NCI-H2171 treated with DMSO at 0.1 percent for 48 hours (cell line): ENCODE results near the gene SERP2.
"Not testable (repeated sequence)": the region's sequence is repeated elsewhere in the genome, so short reads cannot be mapped to it uniquely, and the experiment has no call there.

Experiments
- DNase-seq: peaks from one replicate; lab custom pipeline; 2025; lab: John Stamatoyannopoulos, UW

SERP2 gene

DNA sequence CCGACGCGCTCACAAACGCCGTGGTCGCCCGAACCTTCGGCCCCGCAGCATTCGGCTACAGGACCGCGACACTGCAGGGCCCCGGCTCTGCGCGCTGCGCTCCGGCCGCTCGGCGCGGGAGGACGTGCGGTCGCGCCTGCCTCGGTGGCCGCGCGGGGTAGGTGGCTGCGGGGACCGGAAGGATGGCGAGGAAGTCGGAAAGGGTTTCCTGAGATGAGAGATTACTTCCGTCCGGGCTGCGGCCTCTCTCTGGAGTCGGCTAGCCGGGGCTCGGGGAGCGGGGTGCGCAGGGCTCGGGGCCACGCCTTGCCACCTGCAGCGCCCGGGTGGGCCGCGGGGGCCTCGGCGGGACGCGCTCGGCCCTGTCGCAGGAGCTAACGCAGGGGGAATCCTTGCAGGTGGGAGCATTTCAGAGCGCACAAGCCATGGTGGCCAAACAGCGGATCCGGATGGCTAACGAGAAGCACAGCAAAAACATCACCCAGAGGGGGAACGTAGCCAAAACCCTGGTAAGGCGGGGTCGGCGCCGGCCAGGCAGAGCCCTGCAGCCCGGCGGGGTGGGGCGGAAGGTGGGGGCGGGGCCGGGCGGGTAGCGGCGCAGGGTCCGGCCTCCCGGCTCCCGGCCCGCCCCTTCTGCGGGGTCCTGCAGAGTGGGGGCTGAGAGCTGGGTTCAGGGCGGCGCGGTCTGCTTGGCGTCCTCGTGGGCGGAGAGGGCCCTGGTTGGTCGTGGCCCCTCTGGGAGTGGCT lies at the start of gene SERP2:
SERP2 (plus strand) TSS at position 224 of the 747 bp plus-strand sequence; CDS start at position 426, 202 bp downstream.
- DNase-seq, result peak; percentile 5

DNA sequence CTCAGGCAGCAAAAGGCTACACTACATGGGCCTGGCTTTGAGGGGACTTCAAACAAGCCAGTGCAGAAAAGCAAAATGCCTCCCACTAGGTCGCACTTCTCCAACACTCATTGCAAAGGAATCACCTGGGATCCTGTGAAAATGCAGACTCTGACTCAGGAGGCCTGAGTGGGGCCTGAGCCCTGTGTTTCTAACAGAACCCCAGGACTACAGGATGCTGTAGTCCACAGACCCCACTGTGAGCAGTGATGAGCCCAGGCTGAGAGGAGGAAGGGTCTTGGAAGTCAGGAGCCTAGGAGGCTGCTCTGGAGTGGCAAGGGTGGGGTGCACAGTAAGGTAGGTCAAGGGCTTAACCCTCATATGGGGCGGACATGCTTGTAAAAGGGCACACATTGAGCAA lies 46.7 kb upstream of the SERP2 start:
- DNase-seq, result no peak

DNA sequence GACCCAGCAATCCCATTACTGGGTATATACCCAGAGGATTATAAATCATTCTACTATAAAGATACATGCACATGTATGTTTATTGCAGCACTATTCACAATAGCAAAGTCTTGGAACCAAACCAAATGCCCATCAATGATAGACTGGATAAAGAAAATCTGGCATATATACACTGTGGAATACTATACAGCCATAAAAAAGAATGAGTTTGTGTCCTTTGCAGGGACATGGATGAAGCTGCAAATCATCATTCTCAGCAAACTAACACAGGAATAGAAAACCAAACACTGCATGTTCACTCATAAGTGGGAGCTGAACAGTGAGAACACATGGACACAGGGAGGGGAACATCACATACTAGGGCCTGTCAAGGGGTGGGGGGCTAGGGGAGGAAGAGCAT lies 44.6 kb upstream of the SERP2 start:
- not testable (repeated sequence) for DNase-seq

DNA sequence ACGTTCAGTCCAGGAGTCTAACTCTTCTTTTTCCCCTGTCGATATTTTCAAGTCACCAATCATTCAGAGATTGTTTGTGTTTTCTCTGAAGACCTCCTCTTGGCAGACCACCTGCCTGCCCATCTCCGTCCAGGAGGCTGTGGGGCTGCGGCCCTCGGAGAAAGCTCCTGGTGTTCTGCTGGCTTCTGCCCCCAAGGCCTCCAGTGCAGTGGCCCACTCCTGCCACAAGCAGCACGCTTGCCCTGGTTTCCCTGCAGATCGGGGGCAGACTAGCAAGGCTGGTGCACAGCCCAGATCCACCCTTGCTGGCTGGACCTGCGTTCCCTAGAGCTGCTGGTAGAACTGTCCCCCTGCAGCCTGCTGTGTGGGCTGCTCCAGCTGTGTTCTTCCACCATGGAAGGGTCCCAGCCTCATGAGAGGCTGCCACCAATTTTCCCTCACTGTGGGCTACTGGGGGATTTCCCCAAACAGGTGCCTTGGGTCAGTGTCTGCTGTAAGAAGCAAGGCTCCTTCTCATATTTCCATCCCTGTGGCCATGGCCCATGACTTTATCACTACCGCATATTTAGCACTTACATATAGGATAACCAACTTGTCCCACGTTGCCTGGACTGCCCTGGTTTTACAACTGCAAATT lies 43.6 kb upstream of the SERP2 start:
- no peak for DNase-seq

DNA sequence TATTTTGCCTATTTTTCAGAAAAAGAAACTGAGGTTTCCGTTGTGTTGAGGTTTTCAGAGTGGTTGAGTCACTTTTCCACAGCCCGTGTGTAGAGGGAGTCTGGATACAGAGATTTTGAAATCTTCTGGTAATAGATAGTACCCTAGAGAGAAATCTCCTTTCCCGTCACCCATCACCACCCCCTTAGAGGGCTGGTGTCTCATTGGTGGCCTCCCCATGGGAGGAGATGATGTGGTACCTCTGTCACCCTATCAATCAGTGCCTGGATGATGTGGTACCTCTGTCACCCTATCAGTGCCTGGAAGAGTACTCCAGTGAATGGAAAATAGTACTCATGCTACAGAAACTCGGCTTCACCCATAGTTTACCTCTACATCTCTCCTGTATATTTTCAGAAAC lies 42.2 kb upstream of the SERP2 start:
- no peak for DNase-seq

DNA sequence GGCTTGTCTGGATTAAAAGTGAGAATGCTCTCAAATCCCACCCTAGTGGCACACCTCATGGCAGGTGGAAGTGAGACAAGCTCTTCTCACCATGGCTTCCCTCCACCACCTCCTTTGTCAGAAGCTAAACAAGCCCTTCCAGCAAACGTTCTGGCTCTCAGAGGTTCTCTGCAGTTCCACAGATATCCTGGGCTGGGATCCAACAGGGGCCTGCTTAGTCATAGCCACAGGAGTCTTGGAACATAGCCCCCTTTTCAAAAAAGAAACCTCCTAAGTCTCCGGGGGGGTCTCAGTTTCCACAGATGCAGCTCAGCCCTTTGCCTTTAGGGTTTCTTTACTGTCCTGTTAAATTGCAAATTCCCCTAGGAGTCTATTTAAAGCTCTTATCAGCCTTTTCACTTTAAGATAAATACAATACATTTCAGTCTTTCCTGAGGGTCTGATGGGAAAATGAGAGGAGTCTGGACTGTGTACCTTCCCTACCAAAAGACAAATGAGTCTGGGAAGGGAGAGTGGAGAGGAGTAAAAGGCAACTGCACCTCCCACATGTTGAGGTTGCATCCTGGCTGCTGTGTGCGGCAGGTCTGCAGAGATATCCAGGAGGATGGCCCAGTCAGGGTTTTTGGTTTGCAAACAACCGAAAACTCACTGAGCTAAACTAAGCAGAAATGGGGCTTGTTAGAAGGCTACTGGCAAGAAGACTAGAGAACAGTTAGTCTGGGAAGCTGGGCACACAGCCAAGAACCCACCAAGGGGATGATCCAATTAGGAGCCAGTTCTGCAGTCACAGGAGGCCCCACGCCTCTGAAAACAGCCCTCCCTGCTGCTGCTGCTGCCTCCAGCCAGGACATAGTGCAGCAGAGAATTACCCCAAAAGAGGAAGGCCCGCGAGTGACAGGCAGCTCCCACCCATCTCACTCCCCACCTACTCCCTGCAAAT lies 41.4 kb upstream of the SERP2 start:
- DNase-seq, result peak; percentile 83

DNA sequence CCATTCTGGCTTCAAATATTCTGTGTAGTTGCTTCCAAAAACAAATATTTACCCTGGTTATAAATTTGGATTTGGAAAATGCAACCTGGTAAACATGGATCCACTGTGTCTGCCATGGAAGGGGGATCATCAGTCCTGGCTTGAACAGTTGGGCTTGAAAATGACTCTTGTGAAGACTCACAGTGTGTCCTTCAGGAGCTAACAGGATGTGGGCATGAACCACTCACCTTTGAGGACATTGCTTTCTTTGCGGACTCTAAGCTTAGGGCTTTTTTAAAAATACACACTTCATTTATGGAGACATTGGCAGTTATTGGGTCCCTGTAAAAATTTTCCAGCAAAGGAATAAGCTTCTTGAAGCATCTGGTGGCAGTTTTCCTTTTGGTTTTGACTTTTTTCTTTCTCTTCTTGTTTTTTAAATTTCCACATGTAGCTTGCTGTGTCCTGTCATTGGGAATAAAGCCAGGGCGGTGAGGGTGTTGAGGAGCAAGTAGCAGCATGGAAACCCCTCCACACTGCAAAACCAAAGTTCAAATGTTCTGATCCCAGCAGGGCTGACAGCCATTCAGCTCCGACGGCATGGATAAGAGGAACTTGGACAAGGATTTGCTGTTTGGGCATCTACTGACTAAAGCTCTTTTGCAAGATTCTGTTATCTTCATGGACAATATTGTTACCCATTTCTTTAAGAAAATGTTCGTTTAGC lies 39.5 kb upstream of the SERP2 start:
- no peak for DNase-seq

DNA sequence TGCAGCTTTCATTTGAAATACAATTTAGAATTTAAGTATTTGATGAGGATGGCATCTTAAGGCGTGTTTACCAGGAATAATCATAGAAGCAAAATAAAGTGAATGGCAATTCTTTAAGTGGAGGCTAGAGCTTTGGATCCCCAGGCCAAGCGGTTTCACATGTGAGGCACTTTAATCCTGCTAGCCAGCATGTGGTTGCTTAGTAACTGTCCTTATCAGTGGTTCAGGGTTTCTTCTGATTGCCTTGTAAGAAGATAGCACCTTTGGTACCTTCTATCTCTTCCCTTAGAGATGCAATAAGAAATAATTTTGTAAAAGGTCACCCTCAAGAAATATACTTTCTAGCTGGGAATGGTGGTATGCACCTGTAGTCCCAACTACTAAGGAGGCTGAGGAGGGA lies 38.9 kb upstream of the SERP2 start:
- no peak for DNase-seq

DNA sequence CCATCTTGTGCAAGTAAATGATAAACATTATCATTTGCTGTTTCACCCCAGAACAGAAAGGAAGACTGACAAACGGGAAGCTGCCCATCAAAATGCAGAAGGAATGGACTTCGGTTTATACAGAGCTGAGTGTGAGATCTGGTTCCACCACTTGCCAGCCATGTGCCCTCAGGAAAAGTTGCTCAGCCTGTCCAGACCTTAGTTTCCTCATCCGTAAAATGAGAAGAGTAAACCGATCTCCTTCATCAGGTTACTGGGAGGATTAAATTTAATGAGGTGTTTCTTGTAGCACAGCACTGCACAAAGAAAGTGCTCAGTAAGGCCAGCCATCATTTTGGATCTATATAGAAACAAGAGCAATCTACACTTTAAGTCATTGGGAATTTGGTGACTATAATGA lies 36.7 kb upstream of the SERP2 start:
- peak; percentile 35 for DNase-seq

DNA sequence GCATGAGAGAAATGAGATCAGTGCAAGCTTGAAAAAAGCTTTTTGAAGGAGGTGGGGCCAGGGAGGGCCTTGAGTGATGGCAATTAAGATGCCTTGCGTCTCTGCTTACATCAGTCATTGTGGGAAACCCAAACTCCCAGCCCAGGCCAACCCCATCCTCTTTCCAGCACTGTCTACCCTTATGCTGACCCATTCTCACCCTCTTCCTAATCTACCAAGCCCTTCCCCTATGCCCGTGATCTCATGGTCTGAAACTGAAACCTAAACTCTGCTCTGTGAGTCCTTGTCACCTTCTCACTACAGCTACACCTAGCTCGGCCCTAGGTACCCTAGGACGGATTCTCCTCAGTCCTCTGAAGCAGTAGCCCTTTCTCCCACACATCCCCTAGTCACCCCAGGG lies 36.0 kb upstream of the SERP2 start:
- DNase-seq, result no peak

DNA sequence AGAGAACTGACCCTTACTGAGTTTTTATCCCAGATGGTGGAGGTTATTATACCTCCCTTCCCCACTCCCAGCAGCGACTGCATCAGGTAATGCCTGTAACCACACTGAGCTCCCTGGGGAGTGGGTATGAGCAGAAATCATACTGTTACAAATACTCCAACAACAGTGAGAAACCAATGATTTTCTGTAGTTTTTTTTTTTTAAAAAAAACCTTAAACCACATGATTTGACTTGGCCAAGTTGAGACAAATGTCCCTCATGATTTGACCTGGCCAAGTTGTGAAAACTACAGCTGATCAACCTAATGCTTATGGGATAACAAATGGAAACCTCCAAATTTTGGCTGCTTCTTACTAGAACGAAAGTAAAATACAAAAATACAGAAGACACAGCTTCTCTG lies 33.1 kb upstream of the SERP2 start:
- peak; percentile 40 for DNase-seq

DNA sequence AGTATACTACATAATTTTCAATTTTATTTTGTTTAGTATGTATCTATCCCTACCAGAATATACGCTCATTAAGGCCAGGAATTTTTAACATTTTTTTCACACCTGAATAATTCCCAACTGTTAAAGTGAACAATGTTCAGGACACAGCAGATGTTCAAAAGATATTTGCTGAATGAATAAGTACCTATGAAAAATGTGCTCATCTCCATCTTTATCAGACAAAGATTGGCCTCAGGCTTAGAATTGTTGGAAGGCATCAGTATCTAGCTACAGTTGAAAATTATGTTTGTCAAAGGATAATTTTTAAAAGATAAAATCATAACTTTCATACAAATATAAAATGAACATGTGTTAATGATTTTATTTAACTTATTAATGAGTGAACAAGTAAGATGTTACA lies 30.9 kb upstream of the SERP2 start:
- DNase-seq, result no peak

DNA sequence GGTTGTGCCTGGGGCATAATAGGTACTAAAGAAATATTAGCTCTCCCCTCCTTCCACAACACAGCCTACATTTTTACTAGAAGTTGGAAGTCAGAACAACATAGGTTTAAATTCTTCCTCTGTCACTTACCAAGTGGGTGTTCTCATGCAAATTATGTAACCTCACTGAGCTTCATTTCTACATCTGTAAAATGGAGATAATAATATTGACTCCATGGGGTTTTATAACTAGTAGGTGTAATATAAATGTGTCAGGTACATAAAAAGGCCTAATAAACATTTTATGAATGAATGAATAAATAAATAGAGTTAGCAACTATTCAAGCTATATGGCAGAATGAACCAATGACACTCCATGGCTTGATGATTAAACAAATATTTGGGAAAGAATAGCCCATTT lies 27.1 kb upstream of the SERP2 start:
- DNase-seq, result no peak

DNA sequence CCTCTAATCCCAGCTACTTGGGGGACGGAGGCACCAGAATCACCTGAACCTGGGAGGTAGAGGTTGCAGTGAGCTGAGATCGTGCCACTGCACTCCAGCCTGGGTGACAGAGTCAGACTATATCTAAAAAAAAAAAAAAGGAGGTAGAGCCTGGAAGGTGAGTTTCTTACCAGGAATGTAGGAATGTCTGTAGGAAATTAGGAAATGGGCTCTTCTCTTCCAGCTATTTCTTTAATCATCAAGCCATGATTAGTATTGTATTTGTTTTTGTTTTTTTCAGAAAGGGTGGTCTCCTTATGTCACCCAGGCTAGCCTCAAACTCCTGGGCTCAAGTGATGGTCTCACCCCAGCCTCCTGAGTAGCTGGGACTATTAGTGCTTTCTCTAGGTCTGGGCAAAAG lies 26.3 kb upstream of the SERP2 start:
- DNase-seq, result no peak

DNA sequence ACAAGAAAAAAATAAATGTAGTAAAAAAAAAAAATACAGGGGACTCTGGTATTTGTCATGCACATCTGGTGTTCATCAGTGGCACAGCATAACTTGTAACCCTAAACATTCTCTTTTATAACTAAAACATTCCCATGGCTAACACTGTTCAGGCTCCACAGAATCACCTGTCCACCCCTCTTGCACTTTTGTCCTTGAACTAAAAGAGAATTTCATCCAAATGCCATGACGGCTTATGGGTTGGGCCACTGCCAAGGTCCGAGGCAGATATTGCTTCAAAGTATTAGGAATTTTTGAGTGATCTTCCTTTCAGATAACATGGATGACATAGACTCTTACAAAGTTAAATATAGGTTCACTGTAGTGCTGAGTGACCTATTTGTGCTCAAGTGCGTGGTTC lies 25.7 kb upstream of the SERP2 start:
- DNase-seq, result no peak

DNA sequence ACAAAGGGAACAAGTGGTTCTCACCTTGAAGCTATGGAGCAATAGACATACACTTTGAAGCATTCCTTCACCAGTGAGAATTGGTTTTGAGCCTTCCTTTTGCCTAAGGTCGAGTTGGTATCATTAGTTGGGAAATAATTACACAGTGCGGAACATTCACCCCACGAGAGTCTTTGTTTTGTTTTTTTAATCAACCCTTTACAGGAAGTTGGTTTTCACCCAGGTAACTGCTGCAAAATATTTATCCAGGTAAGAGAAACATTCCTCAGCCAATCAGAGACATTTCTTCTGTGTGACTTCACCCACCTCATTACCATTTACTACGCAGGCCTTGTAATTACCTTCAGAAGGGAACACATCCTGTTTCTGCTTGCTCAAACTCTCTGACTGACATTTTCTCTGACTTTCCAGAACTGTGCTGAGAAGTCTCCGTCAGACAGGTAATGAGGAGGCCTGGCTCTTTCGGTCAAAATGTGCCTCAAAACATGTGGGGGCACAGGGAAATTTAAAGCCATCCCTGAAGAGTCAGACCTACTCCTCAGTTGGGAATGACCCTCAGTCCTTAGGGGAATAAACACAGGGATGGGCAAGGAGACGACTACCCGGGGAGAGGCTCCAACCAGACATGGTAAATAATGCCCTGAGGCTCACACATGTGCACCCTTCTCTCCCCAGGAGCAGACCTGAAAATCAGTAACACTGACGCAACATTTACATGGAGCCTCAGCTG lies 22.7 kb upstream of the SERP2 start:
- no peak for DNase-seq

DNA sequence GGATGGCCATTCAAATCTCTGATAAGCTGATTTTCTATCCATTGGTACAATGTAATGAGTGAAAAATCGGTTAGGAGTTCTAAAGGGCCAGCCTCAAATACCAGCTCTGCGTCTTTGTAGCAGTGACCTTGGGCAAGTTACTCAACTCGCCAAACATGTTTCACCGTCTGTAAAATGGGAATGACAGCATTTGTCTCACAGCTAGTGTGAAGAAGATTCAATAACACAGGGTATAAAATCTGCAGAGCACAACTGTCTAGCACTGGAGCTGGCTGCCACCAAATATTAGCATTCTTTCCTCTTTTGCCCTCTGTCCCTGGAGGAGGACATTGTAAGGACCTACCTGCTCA lies 22.1 kb upstream of the SERP2 start:
- DNase-seq, result no peak

DNA sequence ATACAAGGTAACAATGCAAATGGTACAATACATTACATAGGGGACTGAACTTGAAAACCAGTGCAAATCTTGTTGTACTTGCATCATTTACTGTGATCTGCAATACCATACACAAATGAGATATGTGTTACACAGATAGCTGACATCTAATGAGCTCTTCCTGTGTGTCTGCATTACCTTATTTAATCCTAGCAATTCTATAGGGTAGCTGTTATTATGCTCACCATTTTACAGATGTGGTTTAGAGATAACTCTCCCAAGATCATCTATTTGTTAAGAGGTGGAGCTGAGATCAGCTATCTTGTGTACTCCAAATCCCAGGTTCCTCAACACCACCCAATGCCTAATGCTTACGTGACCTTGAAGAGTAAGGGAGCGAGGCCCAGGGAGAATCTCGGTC lies 21.4 kb upstream of the SERP2 start:
- DNase-seq, result no peak

DNA sequence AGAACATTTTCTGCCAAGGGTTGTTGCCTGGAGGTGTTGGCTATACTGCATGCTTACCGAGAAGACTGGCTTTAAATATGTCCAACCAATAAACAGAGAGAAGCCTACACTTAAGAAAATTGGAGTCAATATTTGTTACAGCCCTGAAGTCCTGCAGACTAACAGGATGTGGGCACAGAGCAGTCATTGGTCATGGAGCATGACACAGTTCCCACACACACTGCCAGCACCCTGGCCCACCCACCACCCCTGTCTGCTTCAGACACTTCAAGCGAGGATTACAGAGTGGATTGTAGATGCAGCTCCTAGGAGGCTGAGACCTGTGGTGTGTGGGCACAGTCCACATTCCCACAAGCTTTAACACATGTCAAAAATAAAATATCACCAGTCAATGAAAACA lies 21.0 kb upstream of the SERP2 start:
- DNase-seq, result no peak

DNA sequence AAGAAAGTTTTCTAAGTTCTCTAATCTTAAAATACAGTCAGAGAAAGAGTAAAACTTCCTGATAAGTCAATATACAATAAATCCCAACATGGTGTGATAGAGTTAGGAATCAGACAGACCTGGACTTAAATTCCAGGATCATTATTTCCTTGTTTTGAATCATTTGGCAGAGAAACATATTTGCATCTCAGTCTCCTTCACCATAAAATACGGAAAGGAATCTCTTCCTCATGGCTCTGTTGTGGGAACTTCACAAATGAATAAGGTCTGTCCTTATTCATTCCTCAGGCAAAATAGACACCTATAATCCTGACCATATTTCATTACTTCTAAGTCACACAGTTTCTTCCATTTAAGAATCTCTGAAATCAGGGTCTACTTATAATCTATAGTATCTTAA lies 19.3 kb upstream of the SERP2 start:
- DNase-seq, result no peak

DNA sequence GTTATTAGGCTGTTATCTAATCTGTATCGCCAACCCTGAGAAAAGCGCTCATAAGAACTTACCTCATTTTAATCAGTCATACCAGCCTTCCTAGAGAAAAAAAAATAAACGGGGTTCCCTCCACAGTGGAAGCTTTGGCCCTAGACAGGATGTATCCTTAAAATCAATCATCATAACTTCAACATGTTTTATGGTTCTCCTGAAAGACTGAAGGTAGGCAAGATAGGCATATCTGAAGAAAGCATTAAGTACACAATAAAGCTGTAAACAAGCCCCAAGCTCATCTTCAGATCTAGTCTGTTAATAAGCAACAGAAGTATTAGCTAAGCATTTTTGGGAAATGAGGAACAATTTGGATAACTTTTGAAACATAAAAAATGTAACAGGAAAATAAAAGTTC lies 18.7 kb upstream of the SERP2 start:
- no peak for DNase-seq

DNA sequence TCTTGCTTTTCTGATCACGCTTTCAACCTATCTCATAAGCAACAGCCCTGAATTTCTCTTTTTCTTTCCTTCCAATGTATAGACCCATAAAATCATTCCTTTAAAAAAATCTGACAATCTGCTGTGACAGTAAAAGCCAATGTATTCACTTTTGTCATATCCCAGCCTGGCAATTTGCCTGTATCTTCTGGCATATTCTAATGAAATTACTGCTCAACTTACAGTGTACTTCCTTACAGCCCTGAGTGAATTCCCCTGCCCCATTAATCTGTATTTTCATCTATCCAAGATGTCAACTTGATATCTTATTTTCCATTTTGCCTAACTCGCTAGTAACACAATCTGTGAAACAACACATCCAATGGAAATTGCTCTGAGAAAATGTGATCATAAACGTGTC lies 18.0 kb upstream of the SERP2 start:
- no peak for DNase-seq
